SU-DHL-6 (cell line): ENCODE data around the gene FLYWCH1.

Experiments
- EZH2phosphoT487 ChIP-seq: fragments of 200-600 bp; sonication (generic), shearing (Covaris generic); conservative IDR thresholded peaks from 2 replicates; pipeline ENCODE4 v1.6.1; 2018; ENCODE audit warnings: mild to moderate bottlenecking, antibody characterized with exemption, low read length, moderate library complexity, mixed read lengths
- TF ChIP-seq, protein P1 (sequence below): fragments of 200-600 bp; sonication (generic); IDR thresholded peaks from one replicate; pipeline ENCODE4 v1.5.1; 2017; ENCODE audit warnings: antibody characterized with exemption, mild to moderate bottlenecking, low read length, moderate library complexity; ENCODE audit not compliant: insufficient read depth, poor library complexity, severe bottlenecking

GRCh38 chr16:2974319-2975056 lies 62.8 kb downstream of the FLYWCH1 start:
- TF ChIP-seq, protein P1, sequence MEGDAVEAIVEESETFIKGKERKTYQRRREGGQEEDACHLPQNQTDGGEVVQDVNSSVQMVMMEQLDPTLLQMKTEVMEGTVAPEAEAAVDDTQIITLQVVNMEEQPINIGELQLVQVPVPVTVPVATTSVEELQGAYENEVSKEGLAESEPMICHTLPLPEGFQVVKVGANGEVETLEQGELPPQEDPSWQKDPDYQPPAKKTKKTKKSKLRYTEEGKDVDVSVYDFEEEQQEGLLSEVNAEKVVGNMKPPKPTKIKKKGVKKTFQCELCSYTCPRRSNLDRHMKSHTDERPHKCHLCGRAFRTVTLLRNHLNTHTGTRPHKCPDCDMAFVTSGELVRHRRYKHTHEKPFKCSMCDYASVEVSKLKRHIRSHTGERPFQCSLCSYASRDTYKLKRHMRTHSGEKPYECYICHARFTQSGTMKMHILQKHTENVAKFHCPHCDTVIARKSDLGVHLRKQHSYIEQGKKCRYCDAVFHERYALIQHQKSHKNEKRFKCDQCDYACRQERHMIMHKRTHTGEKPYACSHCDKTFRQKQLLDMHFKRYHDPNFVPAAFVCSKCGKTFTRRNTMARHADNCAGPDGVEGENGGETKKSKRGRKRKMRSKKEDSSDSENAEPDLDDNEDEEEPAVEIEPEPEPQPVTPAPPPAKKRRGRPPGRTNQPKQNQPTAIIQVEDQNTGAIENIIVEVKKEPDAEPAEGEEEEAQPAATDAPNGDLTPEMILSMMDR = no peak
- TF ChIP-seq EZH2phosphoT487 = no peak
